ENCODE measurements around the gene TRIM16.
"Not testable (repeated sequence)": the region's sequence is repeated elsewhere in the genome, so short reads cannot be mapped to it uniquely, and the experiment has no call there.

The TRIM16 gene

DNA sequence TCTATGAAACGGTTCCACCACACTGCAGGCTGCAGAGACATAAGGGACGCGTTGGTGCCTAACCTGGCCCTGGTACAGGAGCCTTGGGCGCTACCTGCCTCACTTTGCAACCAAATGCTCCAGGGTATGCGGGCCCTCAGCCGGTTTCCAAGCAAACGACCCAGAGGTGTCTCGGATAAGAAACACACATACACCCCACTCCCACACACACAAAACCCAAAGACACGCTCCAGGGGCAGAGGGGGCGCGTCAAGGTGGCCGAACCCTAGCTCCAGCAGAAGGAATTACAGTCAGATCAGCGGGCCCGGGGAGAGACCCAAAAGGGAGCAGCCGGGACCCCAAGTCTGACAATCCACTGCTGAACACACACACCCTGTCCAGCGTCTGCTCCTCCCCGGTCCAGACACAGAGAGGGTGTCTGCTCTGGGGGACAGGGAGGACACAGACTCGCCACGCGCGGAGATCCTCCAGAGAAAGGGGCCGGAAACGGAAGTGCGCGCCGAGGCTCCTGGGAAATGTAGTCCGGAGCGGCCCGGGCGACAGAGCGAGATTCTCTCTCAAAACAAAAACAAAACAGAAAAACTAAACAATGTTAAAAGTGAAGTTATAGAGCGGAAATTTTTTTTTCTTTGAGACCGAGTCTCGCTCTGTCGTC lies at the start of gene TRIM16:
Gene TRIM16, minus strand, starts transcription at position 488 of the 655 bp plus-strand sequence. CDS start 32,702 bp downstream, outside the sequence.
- not testable (repeated sequence) for FAIRE-seq
- peak; percentile 52; the same call in 1 of the 2 replicates for TF ChIP-seq POLR2A (IDR thresholded peaks at IDR 0.05; ENCODE audit: low read depth, low read length)
- DNase-seq (ENCODE audit: insufficient read length, low spot score): peak; percentile 38

DNA sequence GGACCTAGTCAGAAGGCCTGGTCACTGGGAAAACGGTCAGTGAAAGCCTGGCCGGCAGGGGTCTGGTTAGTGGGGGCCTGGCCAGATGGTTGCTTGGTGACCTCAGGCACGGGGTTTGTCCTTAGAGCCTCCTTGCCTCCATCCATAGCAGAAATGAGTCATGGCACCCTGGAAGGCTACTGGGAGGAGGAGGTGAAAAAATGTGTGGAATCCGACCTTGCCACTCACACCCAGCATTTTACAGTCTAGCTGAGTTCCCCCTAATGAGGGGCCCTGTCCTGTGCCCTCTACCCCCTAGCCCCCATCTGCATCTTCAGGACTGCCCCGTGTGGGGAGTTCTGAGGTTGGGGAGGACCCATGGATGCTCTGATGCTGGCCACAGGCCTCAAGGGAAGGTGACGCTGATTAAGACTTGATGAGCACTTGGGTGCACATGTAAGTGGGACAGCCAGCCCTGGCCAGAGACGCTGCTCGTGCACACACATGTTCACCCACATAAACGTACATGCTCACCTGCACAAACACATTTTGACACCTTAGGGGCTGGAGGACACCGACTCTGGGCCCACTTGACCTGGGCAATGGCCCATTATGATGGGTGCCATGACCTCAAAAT lies 49.2 kb upstream of the TRIM16 start:
- DNase-seq (ENCODE audit: insufficient read length, low spot score): not testable (repeated sequence)
- peak; percentile 84 for FAIRE-seq

DNA sequence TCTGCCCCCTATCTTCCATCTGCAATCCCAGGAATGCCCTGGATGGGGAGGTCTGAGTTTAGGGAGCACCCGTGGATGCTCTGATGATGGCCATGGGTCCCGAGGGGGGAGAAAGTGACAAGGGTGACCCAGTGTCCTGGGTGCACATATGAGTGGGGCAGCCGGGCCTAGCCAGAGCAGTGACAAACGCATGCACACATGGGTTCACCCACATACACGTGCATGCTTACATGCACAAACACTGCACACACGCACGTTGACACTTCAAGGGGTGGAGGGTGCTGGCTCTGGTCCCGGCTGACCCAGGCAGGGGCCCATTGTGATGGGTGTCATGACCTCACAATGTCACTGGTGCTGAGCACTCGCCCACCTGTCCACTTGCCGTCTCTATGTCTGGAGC lies 47.8 kb upstream of the TRIM16 start, which contains the start of gene TBC1D26:
Gene TBC1D26, plus strand, starts transcription at position 384 of the 400 bp plus-strand sequence. CDS start 3,066 bp downstream, outside the sequence.
- not testable (repeated sequence) for DNase-seq (ENCODE audit: insufficient read length, low spot score); FAIRE-seq

DNA sequence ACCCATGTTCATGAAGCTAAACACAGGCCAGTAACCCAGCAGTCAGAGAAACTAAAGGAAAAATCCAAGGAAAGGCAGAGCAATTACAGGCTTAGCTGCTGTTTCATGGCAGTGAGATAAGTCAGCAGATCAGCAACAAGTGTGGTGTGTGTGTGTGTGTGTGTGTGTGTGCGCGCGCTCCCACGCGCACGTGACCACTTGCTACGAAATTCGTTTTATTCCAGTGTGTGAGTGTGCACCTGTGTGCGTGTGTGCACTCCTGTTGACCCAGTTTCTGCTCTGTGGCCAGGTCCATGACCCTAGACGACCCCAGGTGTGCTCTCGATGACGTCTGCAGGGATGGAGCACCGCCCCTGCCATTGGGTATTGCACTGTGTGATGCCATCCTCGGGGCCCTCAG lies 46.4 kb upstream of the TRIM16 start:
- FAIRE-seq; DNase-seq (ENCODE audit: insufficient read length, low spot score): not testable (repeated sequence)

DNA sequence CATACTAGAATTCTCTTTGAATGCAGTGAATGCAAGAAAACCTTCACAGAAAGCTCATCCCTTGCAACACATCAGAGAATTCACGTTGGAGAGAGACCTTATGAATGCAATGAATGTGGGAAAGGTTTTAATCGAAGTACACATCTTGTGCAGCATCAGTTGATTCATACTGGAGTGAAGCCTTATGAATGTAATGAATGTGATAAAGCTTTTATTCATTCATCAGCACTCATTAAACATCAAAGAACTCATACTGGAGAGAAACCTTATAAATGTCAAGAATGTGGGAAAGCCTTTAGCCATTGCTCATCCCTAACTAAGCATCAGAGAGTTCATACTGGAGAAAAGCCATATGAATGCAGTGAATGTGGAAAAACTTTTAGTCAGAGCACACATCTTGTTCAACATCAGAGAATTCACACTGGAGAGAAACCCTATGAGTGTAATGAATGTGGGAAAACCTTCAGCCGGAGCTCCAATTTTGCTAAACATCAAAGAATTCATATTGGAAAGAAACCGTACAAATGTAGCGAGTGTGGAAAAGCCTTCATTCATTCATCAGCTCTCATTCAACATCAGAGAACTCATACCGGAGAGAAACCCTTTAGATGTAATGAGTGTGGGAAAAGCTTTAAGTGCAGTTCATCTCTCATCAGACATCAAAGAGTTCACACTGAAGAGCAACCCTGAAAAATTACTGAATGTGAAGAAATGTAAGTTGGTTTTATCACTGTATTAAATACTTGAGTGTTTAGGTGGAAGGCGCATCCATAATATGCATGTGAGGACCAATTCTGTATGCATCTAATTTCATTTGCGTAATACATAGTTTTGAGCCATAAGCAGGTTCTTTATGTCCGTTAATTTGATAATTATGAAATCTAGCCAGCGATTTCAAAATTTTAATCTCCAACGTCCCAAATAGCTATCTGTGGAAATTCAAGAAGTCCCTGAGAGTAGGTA lies 32.8 kb upstream of the TRIM16 start:
- FAIRE-seq: peak; percentile 87
- DNase-seq (ENCODE audit: insufficient read length, low spot score): not testable (repeated sequence)

DNA sequence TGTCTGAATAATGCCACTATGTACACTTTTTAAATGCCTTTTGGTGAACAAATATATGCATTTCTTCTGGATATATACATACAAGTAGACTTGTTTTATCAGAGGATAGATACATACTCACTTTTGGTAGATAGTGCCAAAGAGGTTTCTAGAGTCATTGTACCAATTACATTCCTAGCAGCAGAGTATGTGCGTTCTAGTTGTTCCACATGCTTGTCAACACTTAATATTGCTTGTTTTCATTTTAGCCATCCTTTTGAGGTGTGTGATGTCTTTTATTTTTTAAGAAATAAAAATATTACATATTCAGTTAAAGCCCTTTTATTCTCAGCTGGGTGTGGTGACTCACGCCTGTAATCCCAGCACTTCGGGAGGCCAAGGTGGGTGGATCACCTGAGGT lies 24.8 kb upstream of the TRIM16 start:
- not testable (repeated sequence) for FAIRE-seq; DNase-seq (ENCODE audit: insufficient read length, low spot score)

DNA sequence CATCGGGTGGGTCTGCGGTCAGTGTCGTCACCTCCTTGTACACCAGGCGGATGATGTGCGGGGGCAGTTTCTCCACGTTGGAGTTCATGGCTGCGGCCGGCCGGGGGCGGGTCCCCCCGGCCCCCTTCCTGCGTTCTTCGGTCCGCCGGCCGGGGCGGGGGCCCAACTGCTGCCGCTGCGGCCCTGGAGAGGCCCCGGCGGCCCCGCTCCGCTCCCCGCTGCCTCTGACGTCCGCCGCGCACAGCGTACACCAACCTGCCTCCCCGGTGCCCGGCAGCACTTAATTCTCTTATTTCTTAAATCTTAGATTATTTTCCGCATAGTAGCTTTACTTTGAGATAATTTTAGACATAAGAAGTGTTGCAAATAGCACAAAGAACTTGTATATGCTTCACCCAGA lies 20.7 kb upstream of the TRIM16 start:
- FAIRE-seq; DNase-seq (ENCODE audit: insufficient read length, low spot score): not testable (repeated sequence)

DNA sequence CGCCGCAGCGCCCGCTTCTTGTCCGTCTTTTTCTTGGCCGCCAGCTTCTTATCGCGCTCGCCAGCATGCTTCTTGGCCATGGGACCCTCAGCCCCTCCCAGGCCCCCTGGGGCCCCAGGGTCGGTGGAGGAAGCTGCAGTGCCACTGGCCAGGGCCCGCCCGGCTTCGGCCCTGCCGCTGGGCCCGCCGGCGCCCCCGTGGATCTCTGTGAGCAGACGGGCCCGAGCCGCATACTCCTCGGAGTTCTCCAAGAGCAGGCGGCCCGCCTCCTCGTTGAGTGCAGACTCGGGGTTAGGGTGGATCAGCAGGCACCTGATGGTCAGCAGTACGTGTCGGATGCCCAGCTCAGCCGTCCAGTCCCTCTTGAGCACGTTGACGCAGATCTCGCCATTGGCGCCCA lies 20.1 kb upstream of the TRIM16 start:
- not testable (repeated sequence) for DNase-seq (ENCODE audit: insufficient read length, low spot score); FAIRE-seq

DNA sequence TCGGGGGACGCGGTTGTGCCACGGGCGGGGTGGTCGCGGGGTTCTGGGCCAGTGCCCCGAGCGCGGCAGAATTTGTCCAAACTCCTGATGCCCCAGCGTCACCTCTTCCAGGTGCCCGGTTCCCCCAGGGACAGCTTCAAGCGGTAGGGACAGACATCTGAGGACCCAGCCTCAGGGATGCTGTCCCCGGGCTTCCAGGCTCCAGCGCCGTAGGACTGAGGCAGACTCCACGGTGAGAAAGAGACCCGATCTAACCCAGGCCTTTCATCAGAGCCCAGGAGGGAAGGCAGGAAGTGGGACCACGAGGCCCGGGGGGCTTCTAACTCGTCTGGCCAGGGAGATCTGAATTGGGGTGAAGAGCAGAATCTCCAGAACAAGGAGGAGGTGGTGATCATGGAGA lies 15.8 kb upstream of the TRIM16 start:
- not testable (repeated sequence) for FAIRE-seq

DNA sequence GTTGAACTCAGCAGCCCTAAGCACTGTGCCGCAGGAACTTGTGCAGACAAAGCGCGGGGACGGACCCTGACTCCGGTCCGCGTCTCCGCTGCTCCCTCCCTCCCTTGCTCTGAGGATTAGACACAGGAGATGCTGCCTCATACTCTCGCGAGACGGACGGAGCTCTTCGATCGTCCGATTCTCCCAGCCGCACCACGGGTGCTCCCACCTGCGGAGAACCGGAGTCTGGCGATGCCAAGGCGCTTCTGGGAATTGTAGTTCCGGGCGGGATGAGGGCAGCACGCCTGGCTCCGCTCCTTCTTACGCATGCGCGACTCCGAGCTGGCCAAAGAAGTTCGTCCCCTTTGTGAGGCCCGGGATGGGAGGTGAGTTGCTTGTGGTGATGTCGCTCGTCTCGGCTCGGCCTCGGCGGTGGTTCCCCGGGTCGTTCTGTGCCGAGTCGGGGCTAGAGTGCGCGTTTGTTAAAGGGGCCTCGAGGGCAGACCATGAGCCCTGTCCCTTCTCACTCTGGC lies 15.4 kb upstream of the TRIM16 start, which contains the start of gene ZNF286A:
Gene ZNF286A, plus strand, starts transcription at position 340 of the 512 bp plus-strand sequence. CDS start 578 bp downstream, outside the sequence.
- FAIRE-seq: peak; percentile 98
- peak; percentile 83 for DNase-seq (ENCODE audit: insufficient read length, low spot score)
- TF ChIP-seq POLR2A (IDR thresholded peaks at IDR 0.05; ENCODE audit: low read depth, low read length): peak; percentile 58

More for the DNA sequence above, 15.8 kb upstream of the TRIM16 start:
- DNase-seq (ENCODE audit: insufficient read length, low spot score): not testable (repeated sequence)

DNA sequence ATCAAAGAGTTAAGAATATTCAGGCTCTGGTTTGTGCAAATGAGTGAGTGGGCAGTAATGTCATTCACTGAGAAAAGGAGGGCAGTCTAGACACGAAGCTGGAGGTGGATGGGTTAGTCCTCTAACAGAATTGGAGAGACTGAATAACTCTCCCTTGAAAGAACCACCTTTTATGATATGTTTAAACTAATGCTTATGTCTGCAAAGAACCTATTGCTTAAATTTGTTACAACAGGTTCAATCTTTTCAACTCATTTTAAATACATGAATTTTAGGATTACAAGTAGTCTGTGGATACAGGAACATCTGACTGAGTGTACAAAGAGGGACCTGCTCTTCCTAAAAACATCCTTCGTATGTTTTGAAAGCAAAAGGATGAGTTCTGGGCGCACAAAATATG lies 14.9 kb upstream of the TRIM16 start:
- DNase-seq (ENCODE audit: insufficient read length, low spot score); FAIRE-seq: not testable (repeated sequence)

DNA sequence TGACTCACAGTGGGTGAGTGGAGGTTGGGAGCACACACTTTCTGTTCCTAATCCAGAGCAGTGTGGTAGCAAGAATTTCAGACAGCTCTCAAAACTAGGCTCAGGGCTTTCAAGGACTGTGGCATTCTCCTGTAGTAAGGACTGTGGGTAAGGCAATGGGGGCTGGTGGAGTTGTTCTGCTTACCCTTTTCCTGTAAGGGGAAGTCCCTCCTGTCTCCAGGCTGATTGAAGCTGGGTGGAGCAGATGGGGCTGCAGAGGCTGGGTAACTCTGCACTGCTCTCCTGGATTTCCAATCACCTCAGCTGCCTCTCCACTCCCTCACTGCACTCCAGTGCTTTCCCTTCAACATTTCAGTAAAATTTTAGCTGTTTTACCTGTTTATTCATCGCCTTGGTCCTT lies 3.4 kb upstream of the TRIM16 start:
- FAIRE-seq; DNase-seq (ENCODE audit: insufficient read length, low spot score): not testable (repeated sequence)

DNA sequence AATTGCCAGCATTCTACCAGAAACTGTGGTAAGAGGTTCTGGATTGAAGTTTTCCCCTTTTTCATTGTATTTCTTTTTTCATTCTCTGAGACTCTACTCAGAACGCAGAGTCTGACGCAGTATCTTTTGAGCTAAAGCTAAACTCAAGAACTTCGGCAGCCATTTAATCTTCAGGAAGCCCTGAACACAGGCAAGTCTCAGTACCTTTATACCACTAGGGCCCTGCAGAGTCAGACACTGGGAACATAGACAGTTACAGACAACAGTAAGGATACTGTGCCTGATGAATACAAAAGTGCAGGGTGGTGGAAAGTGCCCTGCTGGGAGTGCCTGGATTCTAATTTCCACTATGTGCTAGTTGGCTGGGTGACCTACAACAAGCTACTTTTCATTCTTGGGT lies 976 bp downstream of the TRIM16 start:
- FAIRE-seq: not testable (repeated sequence)

DNA sequence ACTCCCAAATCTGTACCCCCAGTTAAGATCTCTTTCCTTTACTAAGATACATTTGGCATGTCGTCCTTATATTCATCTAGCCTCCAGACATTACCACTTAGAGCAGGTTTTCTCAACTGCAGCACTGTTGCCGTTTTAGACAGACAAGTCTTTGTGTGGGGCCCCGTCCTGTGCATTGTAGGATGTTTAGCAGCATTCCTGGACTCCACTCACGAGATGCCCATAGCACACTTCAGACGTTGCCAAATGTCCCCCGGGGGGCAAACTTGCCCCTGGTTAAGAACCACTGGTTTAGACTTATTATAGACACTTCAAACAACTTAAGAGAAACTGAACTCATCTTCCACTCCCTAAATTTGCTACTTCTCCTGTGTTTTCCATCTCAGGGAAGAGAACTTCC lies 8.1 kb downstream of the TRIM16 start:
- not testable (repeated sequence) for DNase-seq (ENCODE audit: insufficient read length, low spot score); FAIRE-seq

More for the DNA sequence above, 976 bp downstream of the TRIM16 start:
- not testable (repeated sequence) for DNase-seq (ENCODE audit: insufficient read length, low spot score)

DNA sequence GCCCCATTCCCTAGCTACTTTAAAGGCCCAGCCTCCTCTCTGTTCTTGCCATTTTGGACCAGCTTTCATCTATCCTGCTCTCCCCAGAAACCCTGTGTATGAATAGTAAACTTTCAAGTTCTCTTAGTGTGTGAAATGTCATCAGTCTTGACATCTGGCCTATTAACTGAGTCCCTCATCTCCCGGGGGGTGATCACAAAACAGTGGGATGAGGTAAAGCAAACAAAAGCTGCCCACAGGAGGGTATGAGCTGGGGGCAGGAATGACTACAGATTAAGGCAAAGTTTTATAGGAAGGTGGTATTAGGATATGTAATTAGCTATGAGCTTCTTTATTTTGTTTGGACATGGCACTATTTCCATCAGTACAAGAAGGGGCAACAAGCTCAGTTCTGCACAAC lies 9.5 kb downstream of the TRIM16 start:
- DNase-seq (ENCODE audit: insufficient read length, low spot score); FAIRE-seq: not testable (repeated sequence)

DNA sequence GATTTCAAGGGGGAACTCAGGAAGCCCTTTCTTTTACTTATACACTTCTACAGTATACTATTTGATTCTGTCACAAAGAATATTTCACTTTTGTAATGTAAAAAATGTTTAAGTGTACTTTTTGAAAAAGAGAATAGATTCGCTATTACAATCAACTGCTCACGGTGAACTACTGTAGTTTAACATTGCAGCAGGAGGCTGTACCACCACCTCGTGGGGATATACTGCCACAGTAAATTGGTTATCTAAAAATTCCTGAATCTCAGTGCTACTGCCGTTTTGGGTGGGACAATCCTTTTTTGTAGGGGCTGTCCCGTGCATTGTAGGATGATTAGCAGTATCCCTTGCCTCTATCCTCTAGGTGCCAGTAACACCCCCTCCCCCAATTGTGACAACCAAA lies 14.6 kb downstream of the TRIM16 start:
- peak; percentile 60 for FAIRE-seq
- not testable (repeated sequence) for DNase-seq (ENCODE audit: insufficient read length, low spot score)
